H1 (cell line): ENCODE data around the gene CSAG1. TPM values are rescaled to one million over a fixed set of nuclear protein-coding genes. Genes with fewer than 3 reads are reported as not detected.

Experiments
- CBX5 ChIP-seq: fragments of 300-800, 300-1000 bp; sonication (generic); IDR thresholded peaks from 2 replicates; pipeline ENCODE4 v1.7.1; 2016; ENCODE audit warnings: antibody characterized with exemption, low read length, low read depth
- KDM1A ChIP-seq: fragments of 200-600, 300-600 bp; sonication (generic); IDR thresholded peaks from 2 replicates; pipeline ENCODE4 v1.7.1; 2016; ENCODE audit warnings: mild to moderate bottlenecking, low read length, borderline replicate concordance
- NANOG ChIP-seq: IDR thresholded peaks from 2 replicates; pipeline ENCODE4 v1.6.1; 2011; ENCODE audit warnings: low read length, low read depth, mild to moderate bottlenecking, inconsistent platforms; ENCODE audit not compliant: insufficient read depth, poor library complexity, severe bottlenecking
- RAD21 ChIP-seq, 2 experiments: IDR thresholded peaks in 1 of 2; conservative IDR thresholded peaks in 1 of 2; 2 replicates each; pipeline ENCODE4 v1.6.1; 2011; ENCODE audit warnings: low read depth in 2 of 2, low read length in 2 of 2, improper control_type of control experiment in 1 of 2, inconsistent platforms in 1 of 2, mild to moderate bottlenecking in 1 of 2, moderate library complexity in 1 of 2
- polyA plus RNA-seq, 7 experiments: library from polyadenylated mRNA; depleted of rRNA in 3 of 7; stranded (reverse) in 5 of 7; unstranded in 2 of 7; fragments of >200 nt in 5 of 7; fragments of 200-250 nt in 2 of 7; gene quantifications; 1 replicate in 5 of 7; 2 replicates in 1 of 7; 4 replicates in 1 of 7; pipeline versions ENCODE4 v1.2.1 to v1.2.3, GENCODE V29; 2011 to 2013; ENCODE audit warnings: missing spikeins in 2 of 7, mixed read lengths in 2 of 7
- total RNA-seq: library from RNA; stranded (reverse); fragmentation: NEBNext Ultra II Directional; extraction: Animal tissue kit (Norgen Biotek cat#: 25700); gene quantifications from 2 replicates; pipeline ENCODE4 v1.2.1, GENCODE V29; 2021
- TF ChIP-seq, protein P1 (sequence below): IDR thresholded peaks from 2 replicates; pipeline ENCODE4 v1.6.1; 2012; ENCODE audit warnings: inconsistent platforms
- TF ChIP-seq, protein P2 (sequence below): fragments of 300-600 bp; sonication (generic); IDR thresholded peaks from 2 replicates; pipeline ENCODE4 v1.7.1; 2012; ENCODE audit warnings: low read length, moderate library complexity, mild to moderate bottlenecking, inconsistent platforms; ENCODE audit not compliant: insufficient replicate concordance

The CSAG1 gene
- total and polyA plus RNA-seq, 2 of the 8 experiments (the other 6 are each of a cell fraction or from before 2014, with no cell fraction given), result not detected

GRCh38 chrX:152725409-152725808 is 8.1 kb downstream of the CSAG1 start (continued):
- no peak for TF ChIP-seq KDM1A
- TF ChIP-seq, protein P1, sequence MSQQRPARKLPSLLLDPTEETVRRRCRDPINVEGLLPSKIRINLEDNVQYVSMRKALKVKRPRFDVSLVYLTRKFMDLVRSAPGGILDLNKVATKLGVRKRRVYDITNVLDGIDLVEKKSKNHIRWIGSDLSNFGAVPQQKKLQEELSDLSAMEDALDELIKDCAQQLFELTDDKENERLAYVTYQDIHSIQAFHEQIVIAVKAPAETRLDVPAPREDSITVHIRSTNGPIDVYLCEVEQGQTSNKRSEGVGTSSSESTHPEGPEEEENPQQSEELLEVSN, result no peak
- no peak for TF ChIP-seq NANOG
- TF ChIP-seq, protein P2, sequence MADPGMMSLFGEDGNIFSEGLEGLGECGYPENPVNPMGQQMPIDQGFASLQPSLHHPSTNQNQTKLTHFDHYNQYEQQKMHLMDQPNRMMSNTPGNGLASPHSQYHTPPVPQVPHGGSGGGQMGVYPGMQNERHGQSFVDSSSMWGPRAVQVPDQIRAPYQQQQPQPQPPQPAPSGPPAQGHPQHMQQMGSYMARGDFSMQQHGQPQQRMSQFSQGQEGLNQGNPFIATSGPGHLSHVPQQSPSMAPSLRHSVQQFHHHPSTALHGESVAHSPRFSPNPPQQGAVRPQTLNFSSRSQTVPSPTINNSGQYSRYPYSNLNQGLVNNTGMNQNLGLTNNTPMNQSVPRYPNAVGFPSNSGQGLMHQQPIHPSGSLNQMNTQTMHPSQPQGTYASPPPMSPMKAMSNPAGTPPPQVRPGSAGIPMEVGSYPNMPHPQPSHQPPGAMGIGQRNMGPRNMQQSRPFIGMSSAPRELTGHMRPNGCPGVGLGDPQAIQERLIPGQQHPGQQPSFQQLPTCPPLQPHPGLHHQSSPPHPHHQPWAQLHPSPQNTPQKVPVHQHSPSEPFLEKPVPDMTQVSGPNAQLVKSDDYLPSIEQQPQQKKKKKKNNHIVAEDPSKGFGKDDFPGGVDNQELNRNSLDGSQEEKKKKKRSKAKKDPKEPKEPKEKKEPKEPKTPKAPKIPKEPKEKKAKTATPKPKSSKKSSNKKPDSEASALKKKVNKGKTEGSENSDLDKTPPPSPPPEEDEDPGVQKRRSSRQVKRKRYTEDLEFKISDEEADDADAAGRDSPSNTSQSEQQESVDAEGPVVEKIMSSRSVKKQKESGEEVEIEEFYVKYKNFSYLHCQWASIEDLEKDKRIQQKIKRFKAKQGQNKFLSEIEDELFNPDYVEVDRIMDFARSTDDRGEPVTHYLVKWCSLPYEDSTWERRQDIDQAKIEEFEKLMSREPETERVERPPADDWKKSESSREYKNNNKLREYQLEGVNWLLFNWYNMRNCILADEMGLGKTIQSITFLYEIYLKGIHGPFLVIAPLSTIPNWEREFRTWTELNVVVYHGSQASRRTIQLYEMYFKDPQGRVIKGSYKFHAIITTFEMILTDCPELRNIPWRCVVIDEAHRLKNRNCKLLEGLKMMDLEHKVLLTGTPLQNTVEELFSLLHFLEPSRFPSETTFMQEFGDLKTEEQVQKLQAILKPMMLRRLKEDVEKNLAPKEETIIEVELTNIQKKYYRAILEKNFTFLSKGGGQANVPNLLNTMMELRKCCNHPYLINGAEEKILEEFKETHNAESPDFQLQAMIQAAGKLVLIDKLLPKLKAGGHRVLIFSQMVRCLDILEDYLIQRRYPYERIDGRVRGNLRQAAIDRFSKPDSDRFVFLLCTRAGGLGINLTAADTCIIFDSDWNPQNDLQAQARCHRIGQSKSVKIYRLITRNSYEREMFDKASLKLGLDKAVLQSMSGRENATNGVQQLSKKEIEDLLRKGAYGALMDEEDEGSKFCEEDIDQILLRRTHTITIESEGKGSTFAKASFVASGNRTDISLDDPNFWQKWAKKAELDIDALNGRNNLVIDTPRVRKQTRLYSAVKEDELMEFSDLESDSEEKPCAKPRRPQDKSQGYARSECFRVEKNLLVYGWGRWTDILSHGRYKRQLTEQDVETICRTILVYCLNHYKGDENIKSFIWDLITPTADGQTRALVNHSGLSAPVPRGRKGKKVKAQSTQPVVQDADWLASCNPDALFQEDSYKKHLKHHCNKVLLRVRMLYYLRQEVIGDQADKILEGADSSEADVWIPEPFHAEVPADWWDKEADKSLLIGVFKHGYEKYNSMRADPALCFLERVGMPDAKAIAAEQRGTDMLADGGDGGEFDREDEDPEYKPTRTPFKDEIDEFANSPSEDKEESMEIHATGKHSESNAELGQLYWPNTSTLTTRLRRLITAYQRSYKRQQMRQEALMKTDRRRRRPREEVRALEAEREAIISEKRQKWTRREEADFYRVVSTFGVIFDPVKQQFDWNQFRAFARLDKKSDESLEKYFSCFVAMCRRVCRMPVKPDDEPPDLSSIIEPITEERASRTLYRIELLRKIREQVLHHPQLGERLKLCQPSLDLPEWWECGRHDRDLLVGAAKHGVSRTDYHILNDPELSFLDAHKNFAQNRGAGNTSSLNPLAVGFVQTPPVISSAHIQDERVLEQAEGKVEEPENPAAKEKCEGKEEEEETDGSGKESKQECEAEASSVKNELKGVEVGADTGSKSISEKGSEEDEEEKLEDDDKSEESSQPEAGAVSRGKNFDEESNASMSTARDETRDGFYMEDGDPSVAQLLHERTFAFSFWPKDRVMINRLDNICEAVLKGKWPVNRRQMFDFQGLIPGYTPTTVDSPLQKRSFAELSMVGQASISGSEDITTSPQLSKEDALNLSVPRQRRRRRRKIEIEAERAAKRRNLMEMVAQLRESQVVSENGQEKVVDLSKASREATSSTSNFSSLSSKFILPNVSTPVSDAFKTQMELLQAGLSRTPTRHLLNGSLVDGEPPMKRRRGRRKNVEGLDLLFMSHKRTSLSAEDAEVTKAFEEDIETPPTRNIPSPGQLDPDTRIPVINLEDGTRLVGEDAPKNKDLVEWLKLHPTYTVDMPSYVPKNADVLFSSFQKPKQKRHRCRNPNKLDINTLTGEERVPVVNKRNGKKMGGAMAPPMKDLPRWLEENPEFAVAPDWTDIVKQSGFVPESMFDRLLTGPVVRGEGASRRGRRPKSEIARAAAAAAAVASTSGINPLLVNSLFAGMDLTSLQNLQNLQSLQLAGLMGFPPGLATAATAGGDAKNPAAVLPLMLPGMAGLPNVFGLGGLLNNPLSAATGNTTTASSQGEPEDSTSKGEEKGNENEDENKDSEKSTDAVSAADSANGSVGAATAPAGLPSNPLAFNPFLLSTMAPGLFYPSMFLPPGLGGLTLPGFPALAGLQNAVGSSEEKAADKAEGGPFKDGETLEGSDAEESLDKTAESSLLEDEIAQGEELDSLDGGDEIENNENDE, result no peak
- no peak for TF ChIP-seq RAD21 (IDR thresholded peaks at IDR 0.05 in 1 of 2, conservative IDR thresholded peaks at IDR 0.05 in 1 of 2; ENCODE audit: low read depth in 2 of 2, low read length in 2 of 2)
- no peak for TF ChIP-seq CBX5
